ENCODE measurements around the gene BOC. TPM values are rescaled to one million over a fixed set of nuclear protein-coding genes. Genes with fewer than 3 reads are reported as not detected.

The BOC gene
- total and polyA plus RNA-seq, 2 of the 8 experiments (the other 6 are each of a cell fraction or from before 2014, with no cell fraction given), result 6.9 to 9.3 TPM

GRCh38 chr3:113161661-113162060, 49.7 kb upstream of the BOC start (continued):
- TF ChIP-seq SAP30 (IDR thresholded peaks at IDR 0.05; ENCODE audit: insufficient read depth, insufficient replicate concordance, low read length) (no peak), RNF2 (IDR thresholded peaks at IDR 0.05; ENCODE audit: borderline replicate concordance, low read depth, low read length, missing control alignments, poor library complexity, severe bottlenecking) (no peak), MAX (IDR thresholded peaks at IDR 0.05) (no peak)
